22Rv1 (cell line): ENCODE data around the gene ITPKB.

ENCODE experiments used
- H3K27ac ChIP-seq: fragments of 450-650 bp; 2 replicates; pipeline ENCODE4 v1.5.1; 2017
- ZFX ChIP-seq: fragments of 450-650 bp; IDR thresholded peaks from 2 replicates; pipeline ENCODE4 v1.6.1; 2017; ENCODE audit warnings: antibody characterized with exemption, borderline replicate concordance
- TF ChIP-seq, protein P1 (sequence below): fragments of 450-650 bp; IDR thresholded peaks from 2 replicates; pipeline ENCODE4 v1.5.1; 2017; ENCODE audit warnings: mild to moderate bottlenecking

Gene ITPKB

DNA sequence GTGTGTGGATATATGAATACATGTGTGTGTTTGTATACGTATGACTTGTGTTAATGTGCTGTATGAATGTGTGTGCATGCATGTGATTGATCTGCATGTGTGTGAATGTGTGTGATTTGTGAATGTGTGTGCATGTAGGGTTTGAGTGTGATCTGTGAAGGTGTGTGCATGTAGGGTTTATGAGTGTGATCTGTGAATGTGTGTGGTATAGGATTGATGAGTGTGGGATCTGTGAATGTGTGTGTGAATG, 102.3 kb downstream of the ITPKB start:
- TF ChIP-seq ZFX, result no peak
- TF ChIP-seq, protein P1, sequence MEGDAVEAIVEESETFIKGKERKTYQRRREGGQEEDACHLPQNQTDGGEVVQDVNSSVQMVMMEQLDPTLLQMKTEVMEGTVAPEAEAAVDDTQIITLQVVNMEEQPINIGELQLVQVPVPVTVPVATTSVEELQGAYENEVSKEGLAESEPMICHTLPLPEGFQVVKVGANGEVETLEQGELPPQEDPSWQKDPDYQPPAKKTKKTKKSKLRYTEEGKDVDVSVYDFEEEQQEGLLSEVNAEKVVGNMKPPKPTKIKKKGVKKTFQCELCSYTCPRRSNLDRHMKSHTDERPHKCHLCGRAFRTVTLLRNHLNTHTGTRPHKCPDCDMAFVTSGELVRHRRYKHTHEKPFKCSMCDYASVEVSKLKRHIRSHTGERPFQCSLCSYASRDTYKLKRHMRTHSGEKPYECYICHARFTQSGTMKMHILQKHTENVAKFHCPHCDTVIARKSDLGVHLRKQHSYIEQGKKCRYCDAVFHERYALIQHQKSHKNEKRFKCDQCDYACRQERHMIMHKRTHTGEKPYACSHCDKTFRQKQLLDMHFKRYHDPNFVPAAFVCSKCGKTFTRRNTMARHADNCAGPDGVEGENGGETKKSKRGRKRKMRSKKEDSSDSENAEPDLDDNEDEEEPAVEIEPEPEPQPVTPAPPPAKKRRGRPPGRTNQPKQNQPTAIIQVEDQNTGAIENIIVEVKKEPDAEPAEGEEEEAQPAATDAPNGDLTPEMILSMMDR, result no peak
- no peak overlapping the region for H3K27ac ChIP-seq

DNA sequence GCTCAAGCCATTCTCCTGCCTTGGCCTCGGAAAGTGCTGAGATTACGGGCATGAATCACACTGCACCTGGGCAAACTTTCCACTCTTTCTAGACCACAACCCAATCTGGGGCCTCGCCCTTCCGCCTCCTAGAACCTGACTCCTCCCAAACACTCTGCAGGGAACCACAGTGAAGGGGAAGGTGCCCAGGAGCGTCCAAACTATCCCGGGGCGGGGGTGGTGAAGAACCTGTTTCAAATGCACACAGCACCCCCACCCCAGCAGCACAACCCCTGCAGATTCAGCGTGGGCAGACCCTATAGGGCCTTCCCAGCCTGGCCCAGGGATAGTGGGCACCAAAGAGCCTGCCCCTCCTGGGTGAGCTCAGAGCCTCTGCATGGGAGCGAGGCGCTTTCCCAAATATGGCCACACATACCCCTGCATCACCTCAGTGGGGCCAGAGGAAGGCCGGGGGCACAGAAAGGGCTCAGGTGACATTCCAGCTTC, 103.6 kb downstream of the ITPKB start:
- TF ChIP-seq, protein P1, result no peak
- TF ChIP-seq ZFX, result no peak
- H3K27ac ChIP-seq, result no peak overlapping the region

DNA sequence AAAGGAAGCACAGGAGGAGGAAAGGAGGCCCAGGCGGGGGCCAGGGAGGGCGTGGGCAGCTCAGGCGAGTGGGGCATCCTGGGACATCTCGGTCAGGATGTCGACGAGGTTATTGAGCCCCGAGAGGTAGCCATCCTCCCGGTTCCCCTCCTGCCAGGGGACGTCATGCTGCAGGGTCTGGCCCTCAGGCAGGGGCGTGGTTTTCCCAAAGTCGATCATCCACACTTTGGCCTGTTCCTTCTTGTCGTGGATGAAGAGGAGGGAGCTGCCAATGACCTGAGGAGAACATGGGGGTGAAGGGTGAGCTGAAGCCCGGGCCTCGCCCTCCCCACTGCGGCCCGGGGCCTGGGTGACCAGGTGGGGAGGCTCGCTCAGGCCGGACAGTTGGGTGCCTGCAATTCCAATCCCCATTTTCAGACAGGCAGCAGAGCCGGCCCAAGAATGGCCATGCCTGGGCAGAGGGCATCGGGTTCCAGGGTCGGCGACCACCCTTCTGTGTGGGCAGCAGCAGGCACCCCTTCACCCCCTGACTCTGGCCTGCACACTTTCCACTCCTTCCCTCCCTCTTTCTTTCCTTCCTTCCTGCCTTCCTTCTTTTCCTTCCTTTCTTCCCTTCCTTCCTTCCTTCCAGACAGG, 104.4 kb downstream of the ITPKB start:
- no peak for TF ChIP-seq ZFX
- TF ChIP-seq, protein P1, result no peak
- H3K27ac ChIP-seq, result no peak overlapping the region

DNA sequence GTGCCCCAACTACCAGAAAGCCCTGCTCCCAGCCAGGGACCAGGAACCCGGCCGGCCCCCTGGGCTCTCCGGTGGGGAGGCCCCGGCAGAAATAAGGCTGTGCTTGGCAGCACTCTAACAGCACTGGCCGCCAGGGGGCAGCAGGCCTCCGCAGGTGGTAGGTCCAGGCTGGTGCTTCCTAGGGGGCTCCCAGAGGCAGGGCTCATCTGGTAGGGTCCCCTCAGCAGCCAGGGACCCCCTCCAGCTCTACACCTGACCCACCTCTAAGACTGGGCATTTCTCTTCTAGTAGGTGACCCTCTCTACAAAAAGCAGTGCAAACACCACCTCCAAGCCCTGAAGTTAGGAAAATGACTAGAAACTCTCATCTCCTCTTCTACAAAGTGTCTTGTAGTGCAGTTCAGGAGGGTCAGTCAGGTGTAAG, 104.9 kb downstream of the ITPKB start:
- no peak overlapping the region for H3K27ac ChIP-seq
- TF ChIP-seq, protein P1, result peak; percentile 99
- TF ChIP-seq ZFX, result no peak

DNA sequence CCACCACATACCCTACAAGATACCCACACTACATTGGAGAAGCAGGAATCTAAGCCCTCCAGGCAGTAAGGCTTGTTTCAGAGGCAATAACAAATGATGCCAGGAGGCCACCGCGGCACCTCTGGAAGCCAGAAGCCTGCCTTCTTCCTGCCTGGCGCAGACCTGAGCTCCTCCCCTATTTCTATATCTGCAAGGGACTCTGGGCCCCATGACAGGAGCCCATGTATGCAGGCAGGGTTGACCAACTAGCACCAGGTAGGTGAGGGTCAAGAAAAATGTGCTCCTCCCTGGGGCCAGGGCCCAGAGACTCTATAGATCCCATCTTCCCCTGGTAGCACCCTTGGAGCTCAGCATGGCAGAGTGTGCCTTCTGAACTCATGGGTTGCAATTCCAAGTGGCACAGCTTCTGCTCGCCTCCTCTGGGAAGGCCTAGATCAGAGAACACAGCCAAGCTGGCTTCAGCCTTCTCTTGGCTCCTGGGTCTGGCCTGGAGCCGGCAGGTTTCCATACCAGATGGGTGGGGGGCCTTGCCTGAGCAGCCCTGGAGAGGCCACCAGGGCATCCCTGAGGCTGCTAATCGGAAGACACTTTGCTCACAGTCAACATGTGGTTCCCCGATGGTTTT, 105.4 kb downstream of the ITPKB start:
- H3K27ac ChIP-seq, result no peak overlapping the region

DNA sequence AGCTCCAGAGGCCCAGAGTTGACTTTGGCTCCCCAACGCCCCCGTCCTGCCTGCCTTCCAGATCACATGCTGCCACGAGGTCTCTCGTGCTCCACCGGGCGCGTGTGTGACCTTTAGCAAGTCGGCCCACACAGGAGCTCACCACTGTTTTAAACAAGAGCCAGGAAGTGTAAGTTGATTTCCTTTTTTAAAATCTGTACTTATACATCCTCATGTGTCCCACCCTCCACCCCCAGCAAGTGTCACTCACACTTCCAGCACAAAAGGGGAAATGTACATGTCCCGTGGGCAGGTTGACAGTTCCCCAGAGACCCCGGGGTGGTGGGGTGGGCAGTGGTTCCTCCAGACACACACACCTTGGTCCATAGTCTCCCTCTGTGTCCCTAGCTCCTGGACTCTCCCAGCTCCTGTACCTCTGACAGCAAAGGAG, 106.1 kb downstream of the ITPKB start:
- H3K27ac ChIP-seq, result no peak overlapping the region
- no peak for TF ChIP-seq ZFX
- TF ChIP-seq, protein P1, result no peak

More for the DNA sequence above, 105.4 kb downstream of the ITPKB start:
- TF ChIP-seq, protein P1, result no peak
- no peak for TF ChIP-seq ZFX

DNA sequence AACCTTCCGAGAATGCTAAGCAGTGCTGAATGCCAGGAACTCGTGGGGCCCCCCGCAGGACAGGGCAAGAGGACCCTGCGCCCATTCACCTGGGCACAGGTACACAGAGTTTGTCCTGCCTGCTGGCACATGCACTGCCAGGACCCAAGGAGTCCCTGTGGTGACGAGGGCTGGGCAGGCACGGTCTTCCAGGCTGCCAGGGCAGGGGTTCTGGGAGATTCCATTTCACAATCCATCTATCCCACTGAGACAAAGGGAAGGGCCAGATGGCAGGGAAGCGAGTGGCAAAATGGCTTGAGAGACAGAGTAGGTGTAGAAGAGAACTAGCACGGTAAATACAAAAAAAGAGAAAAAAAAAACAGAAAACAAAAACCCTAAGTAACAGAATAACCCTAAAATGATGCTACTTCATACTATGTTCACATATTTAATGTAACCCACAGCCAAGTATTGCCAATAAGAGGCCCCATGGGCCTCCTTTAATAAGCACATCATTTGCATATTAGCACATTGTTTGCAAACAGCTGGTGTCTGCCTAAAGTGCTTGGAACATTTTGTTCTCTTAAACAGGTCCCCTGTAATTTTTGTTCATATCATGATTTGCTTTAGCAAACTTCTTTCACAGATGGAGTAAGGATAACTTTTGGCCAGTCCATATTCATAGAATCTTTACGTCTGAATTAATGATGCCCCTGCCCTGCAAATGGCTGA, 106.8 kb downstream of the ITPKB start:
- no peak for TF ChIP-seq ZFX
- TF ChIP-seq, protein P1, result no peak
- no peak overlapping the region for H3K27ac ChIP-seq
